ENCODE measurements around the gene AMIGO1.

DNA sequence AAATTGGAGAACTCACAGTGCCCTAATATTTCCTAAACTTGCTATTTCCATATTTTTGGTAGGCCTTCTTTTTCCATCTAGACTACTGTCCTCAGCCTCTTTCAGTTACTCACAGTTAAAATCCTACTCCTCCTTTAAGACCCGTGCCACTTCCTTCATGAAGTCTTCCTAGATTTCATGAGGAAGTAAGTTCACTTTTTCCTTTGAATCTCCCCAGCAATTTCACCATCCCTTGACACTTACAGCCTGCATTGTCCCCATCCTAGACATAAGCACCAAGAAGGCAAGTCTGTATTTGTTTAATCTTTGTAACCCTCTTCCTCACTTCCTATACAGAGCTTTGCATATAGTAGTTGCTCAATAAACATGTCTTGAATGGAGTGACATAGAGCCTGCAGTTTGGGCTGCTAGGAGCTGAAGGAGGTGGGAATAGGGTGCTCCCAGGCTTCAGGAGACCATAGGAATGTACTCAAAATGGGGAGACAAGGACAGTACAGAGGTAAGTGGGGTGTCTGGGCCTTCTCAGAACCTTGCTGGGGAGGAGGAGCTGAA is 24.9 kb upstream of the AMIGO1 start:
- TF ChIP-seq, protein P1, sequence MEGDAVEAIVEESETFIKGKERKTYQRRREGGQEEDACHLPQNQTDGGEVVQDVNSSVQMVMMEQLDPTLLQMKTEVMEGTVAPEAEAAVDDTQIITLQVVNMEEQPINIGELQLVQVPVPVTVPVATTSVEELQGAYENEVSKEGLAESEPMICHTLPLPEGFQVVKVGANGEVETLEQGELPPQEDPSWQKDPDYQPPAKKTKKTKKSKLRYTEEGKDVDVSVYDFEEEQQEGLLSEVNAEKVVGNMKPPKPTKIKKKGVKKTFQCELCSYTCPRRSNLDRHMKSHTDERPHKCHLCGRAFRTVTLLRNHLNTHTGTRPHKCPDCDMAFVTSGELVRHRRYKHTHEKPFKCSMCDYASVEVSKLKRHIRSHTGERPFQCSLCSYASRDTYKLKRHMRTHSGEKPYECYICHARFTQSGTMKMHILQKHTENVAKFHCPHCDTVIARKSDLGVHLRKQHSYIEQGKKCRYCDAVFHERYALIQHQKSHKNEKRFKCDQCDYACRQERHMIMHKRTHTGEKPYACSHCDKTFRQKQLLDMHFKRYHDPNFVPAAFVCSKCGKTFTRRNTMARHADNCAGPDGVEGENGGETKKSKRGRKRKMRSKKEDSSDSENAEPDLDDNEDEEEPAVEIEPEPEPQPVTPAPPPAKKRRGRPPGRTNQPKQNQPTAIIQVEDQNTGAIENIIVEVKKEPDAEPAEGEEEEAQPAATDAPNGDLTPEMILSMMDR (IDR thresholded peaks at IDR 0.05; ENCODE audit: insufficient read depth, low read length) = no peak
- TF ChIP-seq POLR2AphosphoS5 (IDR thresholded peaks at IDR 0.05; ENCODE audit: low read depth) (no peak), SPI1 (IDR thresholded peaks at IDR 0.05; ENCODE audit: borderline replicate concordance, low read depth) (no peak), GABPA (IDR thresholded peaks at IDR 0.05; ENCODE audit: low read depth) (no peak)
- TF ChIP-seq, protein P2, sequence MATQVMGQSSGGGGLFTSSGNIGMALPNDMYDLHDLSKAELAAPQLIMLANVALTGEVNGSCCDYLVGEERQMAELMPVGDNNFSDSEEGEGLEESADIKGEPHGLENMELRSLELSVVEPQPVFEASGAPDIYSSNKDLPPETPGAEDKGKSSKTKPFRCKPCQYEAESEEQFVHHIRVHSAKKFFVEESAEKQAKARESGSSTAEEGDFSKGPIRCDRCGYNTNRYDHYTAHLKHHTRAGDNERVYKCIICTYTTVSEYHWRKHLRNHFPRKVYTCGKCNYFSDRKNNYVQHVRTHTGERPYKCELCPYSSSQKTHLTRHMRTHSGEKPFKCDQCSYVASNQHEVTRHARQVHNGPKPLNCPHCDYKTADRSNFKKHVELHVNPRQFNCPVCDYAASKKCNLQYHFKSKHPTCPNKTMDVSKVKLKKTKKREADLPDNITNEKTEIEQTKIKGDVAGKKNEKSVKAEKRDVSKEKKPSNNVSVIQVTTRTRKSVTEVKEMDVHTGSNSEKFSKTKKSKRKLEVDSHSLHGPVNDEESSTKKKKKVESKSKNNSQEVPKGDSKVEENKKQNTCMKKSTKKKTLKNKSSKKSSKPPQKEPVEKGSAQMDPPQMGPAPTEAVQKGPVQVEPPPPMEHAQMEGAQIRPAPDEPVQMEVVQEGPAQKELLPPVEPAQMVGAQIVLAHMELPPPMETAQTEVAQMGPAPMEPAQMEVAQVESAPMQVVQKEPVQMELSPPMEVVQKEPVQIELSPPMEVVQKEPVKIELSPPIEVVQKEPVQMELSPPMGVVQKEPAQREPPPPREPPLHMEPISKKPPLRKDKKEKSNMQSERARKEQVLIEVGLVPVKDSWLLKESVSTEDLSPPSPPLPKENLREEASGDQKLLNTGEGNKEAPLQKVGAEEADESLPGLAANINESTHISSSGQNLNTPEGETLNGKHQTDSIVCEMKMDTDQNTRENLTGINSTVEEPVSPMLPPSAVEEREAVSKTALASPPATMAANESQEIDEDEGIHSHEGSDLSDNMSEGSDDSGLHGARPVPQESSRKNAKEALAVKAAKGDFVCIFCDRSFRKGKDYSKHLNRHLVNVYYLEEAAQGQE (IDR thresholded peaks at IDR 0.05; ENCODE audit: insufficient replicate concordance, low read depth) = no peak

Measured in HL-60 (cell line).